NCI-H1105 treated with DMSO at 0.1 percent for 48 hours (cell line): ENCODE data around the gene ADK.

Source experiments
- DNase-seq: peaks from one replicate; lab custom pipeline; 2025; lab: John Stamatoyannopoulos, UW

ADK gene

GRCh38 chr10:74610299-74610698, 459.3 kb downstream of the ADK start:
- DNase-seq = no peak

GRCh38 chr10:74612195-74612594, 461.2 kb downstream of the ADK start:
- no peak for DNase-seq

- DNase-seq = no peak
Measured at GRCh38 chr10:74620626-74621025, 469.6 kb downstream of the ADK start.

GRCh38 chr10:74623786-74624185, 472.8 kb downstream of the ADK start:
- no peak for DNase-seq

GRCh38 chr10:74624501-74624900, 473.5 kb downstream of the ADK start:
- DNase-seq = no peak

- DNase-seq = no peak
Measured at GRCh38 chr10:74628136-74628535, 477.1 kb downstream of the ADK start.

GRCh38 chr10:74634995-74635536, 484.0 kb downstream of the ADK start:
- no peak for DNase-seq

GRCh38 chr10:74635655-74636054, 484.6 kb downstream of the ADK start:
- no peak for DNase-seq

- DNase-seq = no peak
Measured at GRCh38 chr10:74637685-74638084, 486.7 kb downstream of the ADK start.

GRCh38 chr10:74640134-74640921, 489.3 kb downstream of the ADK start:
- DNase-seq = peak; percentile 69

- DNase-seq = no peak
Measured at GRCh38 chr10:74641659-74642058, 490.6 kb downstream of the ADK start.

- DNase-seq = no peak
Measured at GRCh38 chr10:74642901-74643595, 492.0 kb downstream of the ADK start.

GRCh38 chr10:74643596-74643975, 492.6 kb downstream of the ADK start:
- no peak for DNase-seq

- DNase-seq = no peak
Measured at GRCh38 chr10:74644738-74645137, 493.7 kb downstream of the ADK start.

GRCh38 chr10:74645692-74646091, 494.7 kb downstream of the ADK start:
- no peak for DNase-seq

GRCh38 chr10:74650613-74651012, 499.6 kb downstream of the ADK start:
- DNase-seq = no peak

GRCh38 chr10:74651565-74651964, 500.5 kb downstream of the ADK start:
- DNase-seq = no peak

- DNase-seq = no peak
Measured at GRCh38 chr10:74652664-74653063, 501.6 kb downstream of the ADK start.

- DNase-seq = no peak
Measured at GRCh38 chr10:74658511-74658910, 507.5 kb downstream of the ADK start.

- DNase-seq = no peak
Measured at GRCh38 chr10:74662635-74663034, 511.6 kb downstream of the ADK start.

GRCh38 chr10:74669210-74669609, 518.2 kb downstream of the ADK start:
- no peak for DNase-seq

- DNase-seq = no peak
Measured at GRCh38 chr10:74671716-74672115, 520.7 kb downstream of the ADK start.

GRCh38 chr10:74672430-74673165, 521.6 kb downstream of the ADK start:
- no peak for DNase-seq
